HEK293 (cell line): ENCODE results near the gene SH3GL1.
A peak's percentile ranks its signal among the peaks of the same experiment; 100 is the strongest.

Experiments
- HOXA7 ChIP-seq: sonication (generic); formaldehyde crosslinking; IDR thresholded peaks from 2 replicates; pipeline ENCODE4 v1.8.1; 2022; ENCODE audit warnings: missing genetic modification reagents, borderline replicate concordance
- OSR2 ChIP-seq: fragments of 450-650 bp; formaldehyde crosslinking; IDR thresholded peaks from 2 replicates; pipeline ENCODE4 v1.5.1; 2016; ENCODE audit warnings: missing biosample characterization, missing genetic modification characterization
- SCRT2 ChIP-seq: fragments of 450-650 bp; formaldehyde crosslinking; IDR thresholded peaks from 2 replicates; pipeline ENCODE4 v1.5.1; 2016; ENCODE audit warnings: missing biosample characterization, missing genetic modification characterization
- SP7 ChIP-seq: fragments of 450-650 bp; formaldehyde crosslinking; IDR thresholded peaks from 2 replicates; pipeline ENCODE4 v1.5.1; 2016; ENCODE audit warnings: missing biosample characterization, missing genetic modification characterization
- TCF7L2 ChIP-seq: IDR thresholded peaks from 2 replicates; pipeline ENCODE4 v1.6.1; 2011; ENCODE audit warnings: low read depth, mild to moderate bottlenecking, inconsistent platforms, low read length, moderate library complexity, borderline replicate concordance
- ZBTB17 ChIP-seq: fragments of 450-650 bp; formaldehyde crosslinking; IDR thresholded peaks from 2 replicates; pipeline ENCODE4 v1.5.1; 2016; ENCODE audit warnings: missing biosample characterization, missing genetic modification characterization
- ZBTB7A ChIP-seq: fragments of 450-650 bp; formaldehyde crosslinking; IDR thresholded peaks from 2 replicates; pipeline ENCODE4 v1.5.1; 2016; ENCODE audit warnings: low read depth, missing biosample characterization, missing genetic modification characterization
- ZNF138 ChIP-seq: fragments of 450-650 bp; formaldehyde crosslinking; IDR thresholded peaks from 2 replicates; pipeline ENCODE4 v1.5.1; 2016; ENCODE audit warnings: missing biosample characterization, missing genetic modification characterization, borderline replicate concordance
- ZNF19 ChIP-seq: fragments of 450-650 bp; formaldehyde crosslinking; IDR thresholded peaks from 2 replicates; pipeline ENCODE4; 2016; ENCODE audit warnings: missing biosample characterization, missing genetic modification characterization, low read depth
- ZNF221 ChIP-seq: fragments of 450-650 bp; formaldehyde crosslinking; IDR thresholded peaks from 2 replicates; pipeline ENCODE4 v1.5.1; 2017; ENCODE audit warnings: missing biosample characterization, missing genetic modification characterization, borderline replicate concordance
- ZNF248 ChIP-seq: fragments of 450-650 bp; formaldehyde crosslinking; IDR thresholded peaks from 2 replicates; pipeline ENCODE4 v1.5.1; 2017; ENCODE audit warnings: missing biosample characterization, missing genetic modification characterization
- ZNF274 ChIP-seq, 2 experiments: fragments of 200-500 bp in 1 of 2; fragments of 450-650 bp in 1 of 2; sonication (Bioruptor generic) in 1 of 2; formaldehyde crosslinking in 1 of 2; IDR thresholded peaks; 2 replicates each; pipeline versions ENCODE4 v1.5.1 to v1.6.1; 2014 to 2016; ENCODE audit warnings: borderline replicate concordance in 1 of 2, inconsistent platforms in 1 of 2, low read length in 1 of 2, missing biosample characterization in 1 of 2, missing genetic modification characterization in 1 of 2
- ZNF311 ChIP-seq: fragments of 450-650 bp; formaldehyde crosslinking; IDR thresholded peaks from 2 replicates; pipeline ENCODE4 v1.5.1; 2017; ENCODE audit warnings: missing biosample characterization, missing genetic modification characterization, borderline replicate concordance
- ZNF366 ChIP-seq: fragments of 450-650 bp; formaldehyde crosslinking; conservative IDR thresholded peaks from 2 replicates; pipeline ENCODE4 v1.5.1; 2016; ENCODE audit warnings: missing biosample characterization, missing genetic modification characterization
- ZNF423 ChIP-seq: fragments of 450-650 bp; formaldehyde crosslinking; IDR thresholded peaks from 2 replicates; pipeline ENCODE4 v1.5.1; 2016; ENCODE audit warnings: missing biosample characterization, missing genetic modification characterization
- ZNF426 ChIP-seq: fragments of 450-650 bp; formaldehyde crosslinking; IDR thresholded peaks from 2 replicates; pipeline ENCODE4 v1.5.1; 2017; ENCODE audit warnings: missing biosample characterization, missing genetic modification characterization, mild to moderate bottlenecking, inconsistent platforms, moderate library complexity
- ZNF555 ChIP-seq: fragments of 450-650 bp; formaldehyde crosslinking; conservative IDR thresholded peaks from 2 replicates; pipeline ENCODE4 v1.5.1; 2017; ENCODE audit warnings: missing biosample characterization, mild to moderate bottlenecking, missing genetic modification characterization, inconsistent platforms
- ZNF561 ChIP-seq: fragments of 450-650 bp; IDR thresholded peaks from 2 replicates; pipeline ENCODE4 v1.5.1; 2018; ENCODE audit warnings: missing biosample characterization, missing genetic modification characterization, borderline replicate concordance
- ZNF626 ChIP-seq: fragments of 450-650 bp; sonication (Bioruptor Pico); formaldehyde crosslinking; IDR thresholded peaks from 2 replicates; pipeline ENCODE4 v1.5.1; 2018; ENCODE audit warnings: missing biosample characterization, missing genetic modification characterization, inconsistent platforms
- ZNF658 ChIP-seq: fragments of 450-650 bp; formaldehyde crosslinking; IDR thresholded peaks from 2 replicates; pipeline ENCODE4; 2016; ENCODE audit warnings: missing biosample characterization, missing genetic modification characterization
- ZNF660 ChIP-seq: fragments of 450-650 bp; IDR thresholded peaks from 2 replicates; pipeline ENCODE4 v1.5.1; 2018; ENCODE audit warnings: missing biosample characterization, mild to moderate bottlenecking, missing genetic modification characterization
- ZNF670 ChIP-seq: fragments of 450-650 bp; formaldehyde crosslinking; IDR thresholded peaks from 2 replicates; pipeline ENCODE4 v1.5.1; 2016; ENCODE audit warnings: missing biosample characterization, missing genetic modification characterization, low read depth
- ZNF76 ChIP-seq: fragments of 450-650 bp; formaldehyde crosslinking; IDR thresholded peaks from 2 replicates; pipeline ENCODE4; 2016; ENCODE audit warnings: low read depth, missing biosample characterization, missing genetic modification characterization, borderline replicate concordance
- ZSCAN30 ChIP-seq: fragments of 450-650 bp; IDR thresholded peaks from 2 replicates; pipeline ENCODE4 v1.5.1; 2018; ENCODE audit warnings: missing biosample characterization, mild to moderate bottlenecking, missing genetic modification characterization, moderate library complexity
- ZXDB ChIP-seq: fragments of 450-650 bp; formaldehyde crosslinking; IDR thresholded peaks from 2 replicates; pipeline ENCODE4 v1.5.1; 2016; ENCODE audit warnings: missing biosample characterization, missing genetic modification characterization
- TF ChIP-seq, protein P1 (sequence below): fragments of 450-650 bp; formaldehyde crosslinking; IDR thresholded peaks from 2 replicates; pipeline ENCODE4 v1.5.1; 2016; ENCODE audit warnings: missing biosample characterization, missing genetic modification characterization
- TF ChIP-seq, protein P2 (sequence below): fragments of 450-650 bp; formaldehyde crosslinking; IDR thresholded peaks from 2 replicates; pipeline ENCODE4 v1.5.1; 2016; ENCODE audit warnings: missing biosample characterization, missing genetic modification characterization
- TF ChIP-seq, protein P3 (sequence below): fragments of 450-650 bp; formaldehyde crosslinking; IDR thresholded peaks from 2 replicates; pipeline ENCODE4 v1.5.1; 2016; ENCODE audit warnings: missing biosample characterization, missing genetic modification characterization
- TF ChIP-seq, protein P4 (sequence below): fragments of 450-650 bp; formaldehyde crosslinking; IDR thresholded peaks from 2 replicates; pipeline ENCODE4 v1.5.1; 2016; ENCODE audit warnings: missing biosample characterization, missing genetic modification characterization
- TF ChIP-seq, protein P5 (sequence below): fragments of 450-650 bp; formaldehyde crosslinking; IDR thresholded peaks from 2 replicates; pipeline ENCODE4 v1.5.1; 2017; ENCODE audit warnings: missing biosample characterization, missing genetic modification characterization

Gene SH3GL1

DNA sequence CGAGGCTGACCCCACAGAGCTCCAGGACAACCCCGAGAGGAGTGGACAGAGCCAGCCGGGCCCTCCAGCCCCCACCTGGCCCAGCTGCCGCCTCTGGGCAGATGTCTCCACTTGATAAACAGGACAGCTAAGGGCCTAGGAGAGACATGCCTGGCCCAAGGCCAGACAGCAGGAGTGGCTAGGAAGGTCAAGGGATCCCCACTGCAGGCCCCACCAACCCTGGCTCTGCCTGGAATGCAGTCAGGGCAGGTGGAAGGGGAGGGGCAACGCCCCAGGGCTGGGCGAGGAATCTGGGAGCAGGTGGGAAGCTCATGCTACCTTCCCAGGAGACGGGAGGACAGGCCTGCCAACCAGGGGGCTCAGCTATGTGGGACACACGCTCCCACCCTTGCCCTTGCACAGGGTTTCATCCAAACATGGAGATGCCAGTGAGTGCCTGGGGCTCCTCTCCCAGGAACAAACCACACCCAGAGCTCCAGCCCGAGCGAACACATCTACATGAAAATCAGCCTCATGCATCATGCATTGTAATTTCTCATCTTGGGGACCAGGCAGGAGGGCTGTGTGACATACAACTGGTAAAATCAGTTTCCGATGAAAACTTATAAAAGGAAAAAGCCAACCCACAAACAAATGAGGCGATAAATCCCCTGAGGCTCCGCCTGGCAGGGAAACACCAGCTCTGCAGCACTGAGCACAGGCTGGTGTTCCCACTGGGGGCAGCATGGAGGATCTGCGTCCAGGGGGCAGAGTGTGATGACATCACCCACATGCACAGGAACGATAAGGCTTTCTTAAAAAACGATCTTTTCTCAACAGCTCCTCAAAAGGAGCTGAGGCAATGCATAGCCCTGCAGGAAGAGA lies 25.0 kb downstream of the SH3GL1 start (continued):
- TF ChIP-seq, protein P1, sequence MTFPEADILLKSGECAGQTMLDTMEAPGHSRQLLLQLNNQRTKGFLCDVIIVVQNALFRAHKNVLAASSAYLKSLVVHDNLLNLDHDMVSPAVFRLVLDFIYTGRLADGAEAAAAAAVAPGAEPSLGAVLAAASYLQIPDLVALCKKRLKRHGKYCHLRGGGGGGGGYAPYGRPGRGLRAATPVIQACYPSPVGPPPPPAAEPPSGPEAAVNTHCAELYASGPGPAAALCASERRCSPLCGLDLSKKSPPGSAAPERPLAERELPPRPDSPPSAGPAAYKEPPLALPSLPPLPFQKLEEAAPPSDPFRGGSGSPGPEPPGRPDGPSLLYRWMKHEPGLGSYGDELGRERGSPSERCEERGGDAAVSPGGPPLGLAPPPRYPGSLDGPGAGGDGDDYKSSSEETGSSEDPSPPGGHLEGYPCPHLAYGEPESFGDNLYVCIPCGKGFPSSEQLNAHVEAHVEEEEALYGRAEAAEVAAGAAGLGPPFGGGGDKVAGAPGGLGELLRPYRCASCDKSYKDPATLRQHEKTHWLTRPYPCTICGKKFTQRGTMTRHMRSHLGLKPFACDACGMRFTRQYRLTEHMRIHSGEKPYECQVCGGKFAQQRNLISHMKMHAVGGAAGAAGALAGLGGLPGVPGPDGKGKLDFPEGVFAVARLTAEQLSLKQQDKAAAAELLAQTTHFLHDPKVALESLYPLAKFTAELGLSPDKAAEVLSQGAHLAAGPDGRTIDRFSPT (tag by site-specific recombination) = no peak
- TF ChIP-seq ZNF19 (tag by site-specific recombination) (no peak), ZNF274 (IDR thresholded peaks at IDR 0.05; ENCODE audit: low read length) (no peak), ZNF274 (tag by site-specific recombination; IDR thresholded peaks at IDR 0.05; ENCODE audit: borderline replicate concordance) (no peak), ZNF658 (tag by site-specific recombination) (no peak), TCF7L2 (no peak), ZNF626 (no peak), ZNF221 (no peak), ZNF311 (tag by site-specific recombination) (no peak), ZNF248 (tag by site-specific recombination) (no peak), ZNF670 (tag by site-specific recombination) (no peak), ZNF138 (tag by site-specific recombination) (no peak), ZNF426 (tag by site-specific recombination) (no peak), SCRT2 (no peak), HOXA7 (CRISPR knock-in tag) (no peak), ZNF366 (tag by site-specific recombination) (peak; percentile 69), ZBTB7A (tag by site-specific recombination) (no peak), ZSCAN30 (tag by site-specific recombination) (no peak), OSR2 (tag by site-specific recombination) (no peak), ZNF555 (tag by site-specific recombination) (no peak), ZNF660 (no peak; the same call in 1 of the 2 replicates), ZNF76 (tag by site-specific recombination) (no peak), ZBTB17 (tag by site-specific recombination) (peak; percentile 82), ZNF561 (tag by site-specific recombination) (peak; percentile 53; the same call in 1 of the 2 replicates), ZNF423 (tag by site-specific recombination) (no peak), ZXDB (no peak), SP7 (tag by site-specific recombination) (peak; percentile 58; the same call in 1 of the 2 replicates)
- TF ChIP-seq, protein P2, sequence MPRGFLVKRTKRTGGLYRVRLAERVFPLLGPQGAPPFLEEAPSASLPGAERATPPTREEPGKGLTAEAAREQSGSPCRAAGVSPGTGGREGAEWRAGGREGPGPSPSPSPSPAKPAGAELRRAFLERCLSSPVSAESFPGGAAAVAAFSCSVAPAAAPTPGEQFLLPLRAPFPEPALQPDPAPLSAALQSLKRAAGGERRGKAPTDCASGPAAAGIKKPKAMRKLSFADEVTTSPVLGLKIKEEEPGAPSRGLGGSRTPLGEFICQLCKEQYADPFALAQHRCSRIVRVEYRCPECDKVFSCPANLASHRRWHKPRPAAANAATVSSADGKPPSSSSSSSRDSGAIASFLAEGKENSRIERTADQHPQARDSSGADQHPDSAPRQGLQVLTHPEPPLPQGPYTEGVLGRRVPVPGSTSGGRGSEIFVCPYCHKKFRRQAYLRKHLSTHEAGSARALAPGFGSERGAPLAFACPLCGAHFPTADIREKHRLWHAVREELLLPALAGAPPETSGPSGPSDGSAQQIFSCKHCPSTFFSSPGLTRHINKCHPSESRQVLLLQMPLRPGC (tag by site-specific recombination) = no peak
- TF ChIP-seq, protein P3, sequence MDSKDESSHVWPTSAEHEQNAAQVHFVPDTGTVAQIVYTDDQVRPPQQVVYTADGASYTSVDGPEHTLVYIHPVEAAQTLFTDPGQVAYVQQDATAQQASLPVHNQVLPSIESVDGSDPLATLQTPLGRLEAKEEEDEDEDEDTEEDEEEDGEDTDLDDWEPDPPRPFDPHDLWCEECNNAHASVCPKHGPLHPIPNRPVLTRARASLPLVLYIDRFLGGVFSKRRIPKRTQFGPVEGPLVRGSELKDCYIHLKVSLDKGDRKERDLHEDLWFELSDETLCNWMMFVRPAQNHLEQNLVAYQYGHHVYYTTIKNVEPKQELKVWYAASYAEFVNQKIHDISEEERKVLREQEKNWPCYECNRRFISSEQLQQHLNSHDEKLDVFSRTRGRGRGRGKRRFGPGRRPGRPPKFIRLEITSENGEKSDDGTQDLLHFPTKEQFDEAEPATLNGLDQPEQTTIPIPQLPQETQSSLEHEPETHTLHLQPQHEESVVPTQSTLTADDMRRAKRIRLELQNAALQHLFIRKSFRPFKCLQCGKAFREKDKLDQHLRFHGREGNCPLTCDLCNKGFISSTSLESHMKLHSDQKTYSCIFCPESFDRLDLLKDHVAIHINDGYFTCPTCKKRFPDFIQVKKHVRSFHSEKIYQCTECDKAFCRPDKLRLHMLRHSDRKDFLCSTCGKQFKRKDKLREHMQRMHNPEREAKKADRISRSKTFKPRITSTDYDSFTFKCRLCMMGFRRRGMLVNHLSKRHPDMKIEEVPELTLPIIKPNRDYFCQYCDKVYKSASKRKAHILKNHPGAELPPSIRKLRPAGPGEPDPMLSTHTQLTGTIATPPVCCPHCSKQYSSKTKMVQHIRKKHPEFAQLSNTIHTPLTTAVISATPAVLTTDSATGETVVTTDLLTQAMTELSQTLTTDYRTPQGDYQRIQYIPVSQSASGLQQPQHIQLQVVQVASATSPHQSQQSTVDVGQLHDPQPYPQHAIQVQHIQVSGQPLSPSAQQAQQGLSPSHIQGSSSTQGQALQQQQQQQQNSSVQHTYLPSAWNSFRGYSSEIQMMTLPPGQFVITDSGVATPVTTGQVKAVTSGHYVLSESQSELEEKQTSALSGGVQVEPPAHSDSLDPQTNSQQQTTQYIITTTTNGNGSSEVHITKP (tag by site-specific recombination) = peak; percentile 38
- TF ChIP-seq, protein P4, sequence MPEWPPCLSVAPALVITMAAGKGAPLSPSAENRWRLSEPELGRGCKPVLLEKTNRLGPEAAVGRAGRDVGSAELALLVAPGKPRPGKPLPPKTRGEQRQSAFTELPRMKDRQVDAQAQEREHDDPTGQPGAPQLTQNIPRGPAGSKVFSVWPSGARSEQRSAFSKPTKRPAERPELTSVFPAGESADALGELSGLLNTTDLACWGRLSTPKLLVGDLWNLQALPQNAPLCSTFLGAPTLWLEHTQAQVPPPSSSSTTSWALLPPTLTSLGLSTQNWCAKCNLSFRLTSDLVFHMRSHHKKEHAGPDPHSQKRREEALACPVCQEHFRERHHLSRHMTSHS (tag by site-specific recombination) = no peak
- TF ChIP-seq, protein P5, sequence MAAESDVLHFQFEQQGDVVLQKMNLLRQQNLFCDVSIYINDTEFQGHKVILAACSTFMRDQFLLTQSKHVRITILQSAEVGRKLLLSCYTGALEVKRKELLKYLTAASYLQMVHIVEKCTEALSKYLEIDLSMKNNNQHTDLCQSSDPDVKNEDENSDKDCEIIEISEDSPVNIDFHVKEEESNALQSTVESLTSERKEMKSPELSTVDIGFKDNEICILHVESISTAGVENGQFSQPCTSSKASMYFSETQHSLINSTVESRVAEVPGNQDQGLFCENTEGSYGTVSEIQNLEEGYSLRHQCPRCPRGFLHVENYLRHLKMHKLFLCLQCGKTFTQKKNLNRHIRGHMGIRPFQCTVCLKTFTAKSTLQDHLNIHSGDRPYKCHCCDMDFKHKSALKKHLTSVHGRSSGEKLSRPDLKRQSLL = no peak
